GM12878 (cell line): ENCODE data around the gene LMTK3. TPM values are rescaled to one million over a fixed set of nuclear protein-coding genes. Genes with fewer than 3 reads are reported as not detected.

Source experiments
- ATAC-seq: fragments of 200-7000 bp; cut with Tn5 transposase; 3 replicates; pipeline ENCODE4 v1.9.1; 2020; ENCODE audit warnings: mild to moderate bottlenecking, moderate library complexity
- BruUV-seq: library from RNA; stranded (reverse); fragments of 400-500 nt; replicated peaks from 2 replicates; lab custom pipeline; 2021; lab: Mats Ljungman, UMichigan
- CTCF ChIA-PET: fragments of 300-600 bp; sonication (Branson Sonifier 250); formaldehyde crosslinking; extraction: SDS; loops from one replicate; lab custom pipeline; 2021; ENCODE audit warnings: inconsistent platforms; lab: Yijun Ruan, JAX
- POLR2A ChIA-PET: fragments of 350-600 bp; formaldehyde crosslinking; extraction: SDS; loops from one replicate; lab custom pipeline; 2021; ENCODE audit warnings: inconsistent platforms; lab: Charles Lee
- RAD21 ChIA-PET: fragments of 300-600 bp; sonication (Branson Sonifier 250); formaldehyde crosslinking; loops from one replicate; lab custom pipeline; 2023; ENCODE audit warnings: antibody characterized with exemption; ENCODE audit not compliant: unreplicated experiment; lab: Charles Lee
- SMC1A ChIA-PET: fragments of 300-600 bp; sonication (Branson Sonifier 250); formaldehyde crosslinking; loops from one replicate; lab custom pipeline; 2023; ENCODE audit not compliant: unreplicated experiment, uncharacterized antibody; lab: Charles Lee
- DNase-seq: peaks from one replicate; pipeline ENCODE4 v3.0.0-alpha.2; 2011; ENCODE audit warnings: low read depth, low spot score
- FAIRE-seq: peaks from 3 replicates; lab custom pipeline; 2011; peaks lifted over from hg19 to GRCh38; lab: Jason Lieb, UNC
- H2AFZ ChIP-seq: 2 replicates; pipeline ENCODE4 v1.6.0; 2011; ENCODE audit warnings: low read depth, low read length, control low read depth; ENCODE audit not compliant: control insufficient read depth
- H3K27ac ChIP-seq: 2 replicates; pipeline ENCODE4 v1.5.1; 2011; ENCODE audit warnings: control low read depth; ENCODE audit not compliant: control insufficient read depth, insufficient read depth
- H3K27me3 ChIP-seq, 2 experiments: replicated peaks in 1 of 2; 2 replicates each; pipeline versions ENCODE4 v1.6.0 to v1.6.1; 2011; ENCODE audit warnings: low read length in 1 of 2; ENCODE audit not compliant: control insufficient read depth in 2 of 2, insufficient read depth in 2 of 2
- H3K36me3 ChIP-seq, 2 experiments: 2 replicates each; pipeline ENCODE4 v1.5.1; 2011; ENCODE audit warnings: low read length in 1 of 2; ENCODE audit not compliant: control insufficient read depth in 2 of 2, insufficient read depth in 2 of 2
- H3K4me1 ChIP-seq: 2 replicates; pipeline ENCODE4 v1.6.1; 2011; ENCODE audit warnings: mild to moderate bottlenecking, low read length, moderate library complexity, mixed read lengths; ENCODE audit not compliant: control insufficient read depth, insufficient read depth
- H3K4me2 ChIP-seq: 2 replicates; pipeline ENCODE4 v1.6.0; 2011; ENCODE audit warnings: control low read depth; ENCODE audit not compliant: control insufficient read depth, insufficient read depth
- H3K4me3 ChIP-seq: fragments of 200-600 bp; sonication (generic); 2 replicates; pipeline ENCODE4 v1.5.1; 2016
- H3K79me2 ChIP-seq: 2 replicates; pipeline ENCODE4 v1.6.0; 2011; ENCODE audit warnings: low read length; ENCODE audit not compliant: control insufficient read depth, insufficient read depth
- H3K9ac ChIP-seq: 2 replicates; pipeline ENCODE4 v1.8.0; 2011; ENCODE audit warnings: low read length, control low read depth, mixed read lengths; ENCODE audit not compliant: control insufficient read depth, insufficient read depth
- H3K9me3 ChIP-seq: replicated peaks from 3 replicates; pipeline ENCODE4 v1.5.1; 2011; ENCODE audit warnings: mild to moderate bottlenecking, low read length; ENCODE audit not compliant: control insufficient read depth, insufficient read depth
- H4K20me1 ChIP-seq: 2 replicates; pipeline ENCODE4 v1.6.0; 2011; ENCODE audit not compliant: control insufficient read depth, insufficient read depth
- ATF2 ChIP-seq: IDR thresholded peaks from 2 replicates; pipeline ENCODE4 v1.6.1; 2012; ENCODE audit warnings: low read length, inconsistent platforms
- BACH1 ChIP-seq: fragments of 450-650 bp; IDR thresholded peaks from 2 replicates; pipeline ENCODE4 v1.6.1; 2017; ENCODE audit warnings: mild to moderate bottlenecking, borderline replicate concordance
- CHD2 ChIP-seq: IDR thresholded peaks from 2 replicates; pipeline ENCODE4 v1.6.1; 2011; ENCODE audit warnings: low read depth, low read length, improper control_type of control experiment, borderline replicate concordance
- FOS ChIP-seq: IDR thresholded peaks from 3 replicates; pipeline ENCODE4 v1.6.1; 2011; ENCODE audit warnings: borderline replicate concordance; ENCODE audit not compliant: insufficient read length; ENCODE audit errors: extremely low read depth
- HCFC1 ChIP-seq: fragments of 150-350 bp; IDR thresholded peaks from 2 replicates; pipeline ENCODE4 v1.6.1; 2014; ENCODE audit warnings: low read length
- HDAC6 ChIP-seq: fragments of 200-600 bp; sonication (generic); IDR thresholded peaks from one replicate; pipeline ENCODE4 v1.8.0; 2017; ENCODE audit warnings: antibody characterized with exemption; ENCODE audit not compliant: unreplicated experiment
- HDGF ChIP-seq: fragments of 450-650 bp; IDR thresholded peaks from 2 replicates; pipeline ENCODE4 v1.6.1; 2016; ENCODE audit warnings: antibody characterized with exemption
- JUND ChIP-seq: IDR thresholded peaks from 2 replicates; pipeline ENCODE4 v1.6.1; 2012; ENCODE audit warnings: low read depth, mild to moderate bottlenecking, low read length, improper control_type of control experiment, moderate library complexity
- KLF5 ChIP-seq: fragments of 450-650 bp; IDR thresholded peaks from 2 replicates; pipeline ENCODE4 v1.6.1; 2014; ENCODE audit warnings: mild to moderate bottlenecking; ENCODE audit not compliant: partially characterized antibody
- MEF2A ChIP-seq: IDR thresholded peaks from 2 replicates; pipeline ENCODE4 v1.6.1; 2011; ENCODE audit warnings: low read depth, mild to moderate bottlenecking, low read length, moderate library complexity; ENCODE audit not compliant: insufficient read depth
- MEF2B ChIP-seq: fragments of 450-650 bp; IDR thresholded peaks from 2 replicates; pipeline ENCODE4 v1.6.1; 2018; ENCODE audit warnings: mild to moderate bottlenecking, moderate library complexity; ENCODE audit not compliant: partially characterized antibody, poor library complexity, severe bottlenecking
- MXI1 ChIP-seq: fragments of 150-350 bp; IDR thresholded peaks from 2 replicates; pipeline ENCODE4 v1.6.1; 2011; ENCODE audit warnings: low read depth, mild to moderate bottlenecking, inconsistent platforms, low read length, improper control_type of control experiment
- MYB ChIP-seq: fragments of 150-350 bp; IDR thresholded peaks from 2 replicates; pipeline ENCODE4 v1.6.1; 2014; ENCODE audit warnings: mild to moderate bottlenecking, low read depth, low read length, borderline replicate concordance
- POU2F2 ChIP-seq: IDR thresholded peaks from 3 replicates; pipeline ENCODE4 v1.6.1; 2011; ENCODE audit warnings: low read depth, mild to moderate bottlenecking, low read length, borderline replicate concordance
- RB1 ChIP-seq: fragments of 450-650 bp; formaldehyde crosslinking; IDR thresholded peaks from 2 replicates; pipeline ENCODE4 v1.6.1; 2017; ENCODE audit warnings: mild to moderate bottlenecking, borderline replicate concordance
- RBBP5 ChIP-seq: fragments of 200-600 bp; sonication (generic); conservative IDR thresholded peaks from 2 replicates; pipeline ENCODE4 v1.6.1; 2016
- RUNX3 ChIP-seq: IDR thresholded peaks from 2 replicates; pipeline ENCODE4 v1.6.1; 2012; ENCODE audit warnings: low read length, inconsistent platforms
- ZSCAN29 ChIP-seq: fragments of 450-650 bp; IDR thresholded peaks from 2 replicates; pipeline ENCODE4 v1.6.1; 2017; ENCODE audit warnings: mild to moderate bottlenecking, moderate library complexity
- WGBS: methylation state at CpG from one replicate; pipeline ENCODE4 v1.1.6; 2016; ENCODE audit warnings: low lambda C conversion rate; ENCODE audit not compliant: insufficient replicate concordance, insufficient coverage; ENCODE audit errors: missing lambda C conversion rate; 5-methylcytosine and 5-hydroxymethylcytosine counted together
- in situ Hi-C: fragments of 300-500 bp; cut with MboI; formaldehyde crosslinking; loops from 9 replicates; pipeline ENCODE4 v1.14.3; 2018; ENCODE audit warnings: mixed read lengths
- intact Hi-C: fragments of 100-400 bp; cut with micrococcal nuclease; formaldehyde crosslinking; loops from one replicate; pipeline ENCODE4 v1.14.2; 2022; ENCODE audit not compliant: unreplicated experiment
- polyA plus RNA-seq, 11 experiments: library from polyadenylated mRNA; depleted of rRNA in 4 of 11; unstranded in 6 of 11; stranded (reverse) in 5 of 11; fragments of >200 nt; fragmentation: Nextera tagmentation in 4 of 11; fragmentation: Illumina TruSeq in 1 of 11; extraction: Ambion mirVana in 4 of 11; extraction: Trizol in 1 of 11; gene quantifications; 1 replicate in 1 of 11; 2 replicates in 10 of 11; pipeline versions ENCODE4 v1.2.1 to v1.2.3, GENCODE V29; 2011 to 2016; ENCODE audit warnings: inconsistent platforms in 2 of 11, missing spikeins in 2 of 11, low read depth in 1 of 11
- total RNA-seq, 4 experiments: library from RNA; depleted of rRNA in 3 of 4; stranded (reverse); fragments of >200 nt in 3 of 4; fragmentation: Illumina TruSeq in 1 of 4; extraction: Trizol in 1 of 4; gene quantifications; 2 replicates each; pipeline versions ENCODE4 v1.2.1 to v1.2.3, GENCODE V29; 2013 to 2021
- TF ChIP-seq, protein P1 (sequence below): fragments of 150-350 bp; IDR thresholded peaks from 2 replicates; pipeline ENCODE4 v1.6.1; 2014; ENCODE audit warnings: mild to moderate bottlenecking, low read depth, low read length
- TF ChIP-seq, protein P2 (sequence below): IDR thresholded peaks from 2 replicates; pipeline ENCODE4 v1.6.1; 2011; ENCODE audit warnings: mild to moderate bottlenecking, low read depth, low read length, moderate library complexity; ENCODE audit not compliant: insufficient replicate concordance

The LMTK3 gene
- total and polyA plus RNA-seq, 10 of the 15 experiments (the other 5 are each of a cell fraction or from before 2014, with no cell fraction given): under 0.01 to 0.28 (median 0.04) TPM; not detected in 3

GRCh38 chr19:48441360-48442050 is 70.1 kb downstream of the LMTK3 start (continued):
- TF ChIP-seq MXI1 (no peak), RUNX3 (no peak), HDGF (no peak), POU2F2 (no peak), MEF2A (no peak), RB1 (no peak), ATF2 (no peak), BACH1 (no peak)

DNA sequence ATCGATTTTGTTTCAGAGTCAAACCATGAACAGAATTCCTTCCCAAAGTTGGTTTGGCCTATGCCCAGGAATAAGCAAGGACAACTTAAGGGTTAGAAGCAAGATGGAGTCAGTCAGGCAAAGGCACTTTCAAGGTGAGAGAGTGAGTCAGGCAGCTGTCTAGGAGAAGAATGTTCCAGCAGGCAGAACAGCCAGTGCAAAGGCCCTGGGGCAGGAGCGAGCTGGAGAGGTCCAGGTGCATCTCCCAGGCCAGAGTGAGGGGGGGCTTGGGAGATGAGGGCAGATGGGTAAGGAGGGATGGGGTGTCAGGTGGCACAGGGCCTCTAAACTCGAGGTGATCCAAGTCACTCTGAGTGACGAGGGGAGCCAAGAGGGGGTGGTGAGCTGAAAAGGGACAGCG is 75.0 kb downstream of the LMTK3 start:
- no peaks in the 10 kb centered on the region for H3K36me3 ChIP-seq
- H3K4me1 ChIP-seq: no peaks in the 10 kb centered on the region
- no peak overlapping the region for H3K4me3 ChIP-seq
- no peaks in the 10 kb centered on the region for H3K27me3 ChIP-seq
- no peaks in the 10 kb centered on the region for H3K79me2 ChIP-seq
- RAD21 ChIA-PET: interaction anchor here (0.6 kb wide), 1 partner anchor 17 kb away, joined by 3 read pairs; no protein-coding TSS in a partner anchor
- ATAC-seq (no peak), DNase-seq (no peak), FAIRE-seq (no peak)
- no peaks in the 10 kb centered on the region for H4K20me1 ChIP-seq
- no peak overlapping the region for H2AFZ ChIP-seq
- H3K9me3 ChIP-seq: no peaks in the 10 kb centered on the region
- TF ChIP-seq MEF2B: no peak
- TF ChIP-seq CHD2: no peak
- no peak for TF ChIP-seq ZSCAN29
- TF ChIP-seq RB1: no peak
- TF ChIP-seq MEF2A: no peak
- TF ChIP-seq, protein P1, sequence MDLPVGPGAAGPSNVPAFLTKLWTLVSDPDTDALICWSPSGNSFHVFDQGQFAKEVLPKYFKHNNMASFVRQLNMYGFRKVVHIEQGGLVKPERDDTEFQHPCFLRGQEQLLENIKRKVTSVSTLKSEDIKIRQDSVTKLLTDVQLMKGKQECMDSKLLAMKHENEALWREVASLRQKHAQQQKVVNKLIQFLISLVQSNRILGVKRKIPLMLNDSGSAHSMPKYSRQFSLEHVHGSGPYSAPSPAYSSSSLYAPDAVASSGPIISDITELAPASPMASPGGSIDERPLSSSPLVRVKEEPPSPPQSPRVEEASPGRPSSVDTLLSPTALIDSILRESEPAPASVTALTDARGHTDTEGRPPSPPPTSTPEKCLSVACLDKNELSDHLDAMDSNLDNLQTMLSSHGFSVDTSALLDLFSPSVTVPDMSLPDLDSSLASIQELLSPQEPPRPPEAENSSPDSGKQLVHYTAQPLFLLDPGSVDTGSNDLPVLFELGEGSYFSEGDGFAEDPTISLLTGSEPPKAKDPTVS: no peak
- TF ChIP-seq BACH1: no peak
- no peak for TF ChIP-seq KLF5
- TF ChIP-seq FOS: no peak
- no peak for TF ChIP-seq JUND
- no peak for TF ChIP-seq MYB
- TF ChIP-seq HDAC6: no peak
- no peak for TF ChIP-seq RBBP5
- TF ChIP-seq, protein P2, sequence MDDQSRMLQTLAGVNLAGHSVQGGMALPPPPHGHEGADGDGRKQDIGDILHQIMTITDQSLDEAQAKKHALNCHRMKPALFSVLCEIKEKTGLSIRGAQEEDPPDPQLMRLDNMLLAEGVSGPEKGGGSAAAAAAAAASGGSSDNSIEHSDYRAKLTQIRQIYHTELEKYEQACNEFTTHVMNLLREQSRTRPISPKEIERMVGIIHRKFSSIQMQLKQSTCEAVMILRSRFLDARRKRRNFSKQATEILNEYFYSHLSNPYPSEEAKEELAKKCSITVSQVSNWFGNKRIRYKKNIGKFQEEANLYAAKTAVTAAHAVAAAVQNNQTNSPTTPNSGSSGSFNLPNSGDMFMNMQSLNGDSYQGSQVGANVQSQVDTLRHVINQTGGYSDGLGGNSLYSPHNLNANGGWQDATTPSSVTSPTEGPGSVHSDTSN: no peak
- TF ChIP-seq HCFC1: no peak
- intact Hi-C loops: no loop called here
- CTCF ChIA-PET: interaction anchor here (1.0 kb wide), 1 partner anchor 11 kb away, joined by 4 read pairs; no protein-coding TSS in a partner anchor
- WGBS: 37% methylated on average over 5 of the region's 5 CpGs
- no peak overlapping the region for H3K4me2 ChIP-seq
- no peak overlapping the region for H3K9ac ChIP-seq
- POLR2A ChIA-PET: no interaction called here
- SMC1A ChIA-PET: no interaction called here
- in situ Hi-C loops: no loop called here
- BruUV-seq: no TSS peak
- no peak overlapping the region for H3K27ac ChIP-seq
